ENCODE measurements around the gene TMEM178A.

DNA sequence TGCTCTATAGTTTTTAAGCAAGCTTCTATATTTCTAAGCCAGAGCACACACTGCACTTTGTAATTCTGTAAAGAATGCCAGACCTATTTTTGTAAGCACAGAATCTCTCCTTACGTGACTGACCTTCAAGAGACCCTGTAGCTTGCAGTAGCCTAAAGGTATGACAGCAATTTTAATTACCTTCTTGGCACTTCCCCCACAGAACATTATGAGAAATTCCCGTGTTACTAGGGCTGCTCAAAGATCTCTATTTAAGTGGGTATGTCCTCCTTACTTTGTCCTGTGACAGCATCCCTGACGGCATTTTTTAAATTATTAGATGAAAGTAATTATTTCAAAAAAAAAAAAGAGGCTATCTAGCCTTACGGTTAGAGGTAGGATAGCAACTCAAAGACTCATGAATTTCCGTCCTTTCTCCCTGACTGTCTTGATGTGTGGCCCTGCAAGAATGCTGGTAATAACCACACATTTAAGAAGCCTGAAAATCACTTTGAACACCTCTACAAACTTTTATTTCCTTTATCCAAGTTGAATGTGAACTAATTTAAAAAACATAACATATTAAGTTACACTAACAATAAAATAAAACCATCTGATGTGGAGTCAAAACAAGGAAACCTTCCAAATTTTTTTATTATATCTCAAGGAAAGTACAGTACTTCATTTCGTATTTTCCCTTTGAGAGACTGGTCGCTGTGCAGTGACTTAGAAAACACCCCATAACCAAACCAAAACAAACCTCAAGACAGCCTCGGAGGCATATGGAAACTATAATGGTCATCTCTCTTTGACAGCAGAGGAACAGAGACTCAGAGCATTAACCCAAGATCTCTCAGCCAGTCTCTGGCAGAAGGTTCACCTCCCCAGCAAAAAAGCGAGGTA is 58.5 kb downstream of the TMEM178A start:
- TF ChIP-seq CTCF (IDR thresholded peaks at IDR 0.05; ENCODE audit: borderline replicate concordance, extremely low read depth, low read length, poor library complexity, severe bottlenecking) (no peak), EZH2 (IDR thresholded peaks at IDR 0.05; ENCODE audit: borderline replicate concordance, low read depth, low read length, severe bottlenecking) (no peak)
